Testis (tissue), 2 donors: ENCODE data around the gene SCN11A.

Source experiments
- CTCF ChIP-seq, 3 experiments: fragments of 450-650 bp in 2 of 3; fragments of 200-600 bp in 1 of 3; sonication (generic) in 1 of 3; IDR thresholded peaks; one replicate each; pipeline ENCODE4 v1.5.1; 2016 to 2019; ENCODE audit warnings: antibody characterized with exemption in 3 of 3, mild to moderate bottlenecking in 2 of 3, moderate library complexity in 1 of 3
- POLR2A ChIP-seq: fragments of 450-650 bp; IDR thresholded peaks from one replicate; pipeline ENCODE4 v1.6.1; 2017; ENCODE audit warnings: antibody characterized with exemption, mild to moderate bottlenecking, moderate library complexity

- TF ChIP-seq CTCF (IDR thresholded peaks at IDR 0.05), result no peak
- no peak for TF ChIP-seq POLR2A
These were observed 27.2 kb downstream of the SCN11A start for GRCh38 chr3:39024497-39024896.
